Stimulated activated CD4-positive, alpha-beta T cell treated with anti-CD3 and anti-CD28 coated beads, Interleukin-12 subunit alpha, Interleukin-12 subunit beta, amount 100 ng/mL, for 24 hours (primary cell): Measurements from ENCODE around the gene CACNA2D2.

Experiments
- DNase-seq, 2 experiments: peaks; one replicate each; pipeline ENCODE4 v3.0.0-alpha.2; 2020; ENCODE audit warnings: low read depth in 2 of 2

CACNA2D2 gene

GRCh38 chr3:50347187-50347813, 156.1 kb downstream of the CACNA2D2 start:
- DNase-seq: peak; percentile 43 to 67

GRCh38 chr3:50345586-50346234, 157.7 kb downstream of the CACNA2D2 start, which contains the start of gene ZMYND10:
Gene ZMYND10 (minus strand): TSS chr3:50345732. CDS start chr3:50345579, 153 bp downstream.
- DNase-seq: peak; percentile 51 to 78

- no peak for DNase-seq
Measured at GRCh38 chr3:50345008-50345407, 158.4 kb downstream of the CACNA2D2 start.

- DNase-seq: no peak
Measured at GRCh38 chr3:50342813-50343633, 160.4 kb downstream of the CACNA2D2 start.

- no peak for DNase-seq
Measured at GRCh38 chr3:50341996-50342650, 161.3 kb downstream of the CACNA2D2 start.

- no peak for DNase-seq
Measured at GRCh38 chr3:50341537-50341936, 161.9 kb downstream of the CACNA2D2 start.

- peak in 1 of 2 experiments; percentile 76 for DNase-seq
Measured at GRCh38 chr3:50340448-50341329, 162.7 kb downstream of the CACNA2D2 start, which contains the start of gene RASSF1. Gene RASSF1 (minus strand): TSS chr3:50340836. CDS start chr3:50340805, 31 bp downstream.

GRCh38 chr3:50340147-50340447, 163.3 kb downstream of the CACNA2D2 start:
- DNase-seq: no peak

GRCh38 chr3:50339485-50340146, 163.8 kb downstream of the CACNA2D2 start:
- no peak for DNase-seq

- DNase-seq: no peak
Measured at GRCh38 chr3:50338965-50339364, 164.5 kb downstream of the CACNA2D2 start.

GRCh38 chr3:50337175-50337861, 166.1 kb downstream of the CACNA2D2 start:
- peak; percentile 91 to 97 for DNase-seq

- DNase-seq: peak in 1 of 2 experiments; percentile 44
Measured at GRCh38 chr3:50336452-50337174, 166.8 kb downstream of the CACNA2D2 start.

- no peak for DNase-seq
Measured at GRCh38 chr3:50334339-50335075, 168.9 kb downstream of the CACNA2D2 start.

GRCh38 chr3:50333744-50334328, 169.6 kb downstream of the CACNA2D2 start:
- DNase-seq: no peak

GRCh38 chr3:50331364-50331907, 172.0 kb downstream of the CACNA2D2 start:
- no peak for DNase-seq

GRCh38 chr3:50330330-50330729, 173.1 kb downstream of the CACNA2D2 start:
- no peak for DNase-seq

- peak; percentile 87 to 96 for DNase-seq
Measured at GRCh38 chr3:50327943-50328691, 175.3 kb downstream of the CACNA2D2 start, which contains the start of gene TUSC2. Gene TUSC2 (minus strand): TSS chr3:50328223. CDS start chr3:50328099, 124 bp downstream.
